T-helper 1 cell (primary cell): ENCODE results near the gene SVOP.

Source experiments
- DNase-seq, 5 donors: peaks; one replicate each; pipeline ENCODE4 v3.0.0-alpha.2; 2012 to 2020

The SVOP gene

DNA sequence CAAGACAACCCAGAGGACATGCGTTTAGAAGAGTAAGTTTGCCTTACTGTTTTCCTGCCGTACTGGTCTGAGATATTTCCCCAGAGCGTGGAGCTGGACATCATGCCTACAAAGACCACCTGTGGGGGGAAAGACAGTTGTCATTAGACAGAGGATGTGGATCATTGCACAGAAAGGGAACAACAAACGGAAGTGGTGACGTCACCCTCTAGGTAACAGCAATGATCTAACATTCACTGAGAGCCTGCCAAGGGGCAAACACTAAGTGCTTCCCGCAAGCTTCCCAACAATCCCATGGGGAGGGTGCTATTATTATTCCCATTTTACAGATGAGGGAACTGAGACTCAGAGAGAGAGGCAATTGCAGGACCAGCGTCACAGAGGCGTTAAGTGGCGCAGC is 48.5 kb downstream of the SVOP start:
- no peak for DNase-seq

DNA sequence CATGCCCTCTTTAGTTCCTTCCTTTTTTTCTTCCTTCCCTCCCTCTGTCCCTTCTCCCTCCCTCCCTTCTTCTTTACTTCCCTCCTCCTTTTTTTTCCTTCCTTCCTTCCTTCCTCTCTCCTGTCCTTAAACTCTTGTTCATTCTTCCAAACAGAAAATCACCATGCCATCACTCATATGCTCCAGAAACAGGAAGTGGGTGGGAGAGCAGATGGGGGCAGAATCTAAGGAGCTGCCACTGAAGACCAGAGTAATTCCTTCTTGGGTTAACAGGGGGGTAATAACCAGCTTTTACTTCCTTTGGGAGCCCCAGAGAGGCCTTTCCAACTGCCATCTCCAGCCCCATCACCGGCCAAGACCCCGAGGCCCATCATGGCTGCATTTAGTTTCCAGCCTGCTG is 51.2 kb downstream of the SVOP start:
- no peak for DNase-seq

DNA sequence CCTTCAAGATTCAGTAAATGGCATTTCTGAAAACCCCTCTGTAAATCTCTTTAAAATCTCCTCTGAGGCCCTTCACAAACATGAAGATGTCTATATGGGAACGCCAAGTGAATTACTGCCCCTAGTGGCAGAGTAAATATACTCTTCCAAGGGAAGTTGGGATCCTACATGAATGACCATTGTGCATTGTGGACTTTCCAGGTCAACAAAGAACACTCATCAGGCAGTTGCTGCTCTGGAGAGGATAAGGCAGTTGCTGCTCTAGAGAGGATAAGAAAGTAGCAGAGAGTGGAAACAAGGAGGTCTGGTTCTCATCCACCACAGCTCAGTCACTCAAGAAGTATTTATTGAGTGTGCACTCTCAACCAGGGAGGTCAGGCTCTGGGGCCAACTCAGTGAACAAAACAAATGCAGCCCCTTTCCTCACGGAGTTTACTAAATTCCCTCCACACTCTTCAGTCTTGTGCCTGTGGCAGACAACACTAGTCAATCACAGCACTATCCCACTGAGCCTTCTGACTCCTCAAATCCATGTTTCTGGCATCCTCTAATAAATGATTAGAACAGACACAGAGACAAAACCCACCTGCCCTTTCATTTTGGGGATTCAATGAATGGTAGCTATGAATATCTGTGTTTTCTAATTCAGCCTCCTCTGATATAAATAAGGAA is 52.9 kb downstream of the SVOP start:
- no peak for DNase-seq

DNA sequence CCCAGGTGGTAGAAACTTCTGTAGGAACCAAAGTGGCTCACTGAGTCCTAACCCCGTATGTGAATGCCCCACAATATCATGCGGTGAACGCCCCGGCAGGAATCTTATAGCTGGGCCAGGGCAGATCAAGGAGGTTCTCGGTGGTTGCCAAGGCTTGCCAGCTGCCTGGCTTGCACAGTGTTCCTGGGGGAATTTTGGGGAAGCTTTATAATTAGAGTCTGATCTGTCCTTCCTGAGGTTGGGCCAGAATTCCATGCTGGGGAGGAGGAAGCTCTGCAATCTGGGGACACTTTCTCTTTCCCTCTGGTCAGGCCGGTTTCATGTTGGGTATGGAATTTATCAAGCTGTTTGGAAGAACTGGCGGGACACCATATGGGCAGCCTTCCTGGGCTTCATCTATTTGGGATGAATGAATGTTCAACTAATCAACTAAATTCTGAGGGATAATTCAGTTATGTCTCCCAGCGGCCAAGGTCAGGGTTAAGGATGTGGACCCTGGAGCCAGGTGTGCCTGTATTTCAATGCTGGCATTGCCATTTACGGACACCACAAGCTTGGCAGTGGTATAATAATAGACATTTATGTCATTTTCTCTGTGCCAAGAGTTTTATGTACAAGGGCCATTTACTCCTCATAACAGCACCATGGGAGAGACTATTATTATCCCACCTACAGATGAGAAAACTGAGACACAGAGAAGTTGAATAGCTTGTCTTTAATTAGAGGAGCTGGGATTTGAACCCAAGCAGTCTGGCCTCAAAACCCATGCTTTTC is 54.3 kb downstream of the SVOP start:
- DNase-seq: no peak

DNA sequence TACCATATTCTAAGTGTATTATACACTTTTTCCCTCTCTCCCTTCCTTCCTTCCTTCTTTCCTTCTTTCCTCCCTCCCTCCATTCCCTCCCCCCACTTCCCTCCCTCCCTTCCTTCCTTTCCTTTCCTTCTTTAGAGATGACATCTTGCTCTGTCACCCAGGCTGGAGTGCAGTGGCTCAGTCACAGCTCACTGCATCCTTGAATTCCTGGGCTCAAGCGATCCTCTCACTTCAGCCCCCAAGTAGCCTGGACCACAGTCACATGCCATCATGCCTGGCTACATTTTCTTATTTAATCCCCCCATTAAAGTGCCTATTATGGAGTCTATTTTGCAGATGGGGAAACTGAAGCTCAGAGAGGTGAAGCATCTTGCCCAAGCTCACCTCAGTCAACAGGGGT is 55.0 kb downstream of the SVOP start:
- DNase-seq: no peak

DNA sequence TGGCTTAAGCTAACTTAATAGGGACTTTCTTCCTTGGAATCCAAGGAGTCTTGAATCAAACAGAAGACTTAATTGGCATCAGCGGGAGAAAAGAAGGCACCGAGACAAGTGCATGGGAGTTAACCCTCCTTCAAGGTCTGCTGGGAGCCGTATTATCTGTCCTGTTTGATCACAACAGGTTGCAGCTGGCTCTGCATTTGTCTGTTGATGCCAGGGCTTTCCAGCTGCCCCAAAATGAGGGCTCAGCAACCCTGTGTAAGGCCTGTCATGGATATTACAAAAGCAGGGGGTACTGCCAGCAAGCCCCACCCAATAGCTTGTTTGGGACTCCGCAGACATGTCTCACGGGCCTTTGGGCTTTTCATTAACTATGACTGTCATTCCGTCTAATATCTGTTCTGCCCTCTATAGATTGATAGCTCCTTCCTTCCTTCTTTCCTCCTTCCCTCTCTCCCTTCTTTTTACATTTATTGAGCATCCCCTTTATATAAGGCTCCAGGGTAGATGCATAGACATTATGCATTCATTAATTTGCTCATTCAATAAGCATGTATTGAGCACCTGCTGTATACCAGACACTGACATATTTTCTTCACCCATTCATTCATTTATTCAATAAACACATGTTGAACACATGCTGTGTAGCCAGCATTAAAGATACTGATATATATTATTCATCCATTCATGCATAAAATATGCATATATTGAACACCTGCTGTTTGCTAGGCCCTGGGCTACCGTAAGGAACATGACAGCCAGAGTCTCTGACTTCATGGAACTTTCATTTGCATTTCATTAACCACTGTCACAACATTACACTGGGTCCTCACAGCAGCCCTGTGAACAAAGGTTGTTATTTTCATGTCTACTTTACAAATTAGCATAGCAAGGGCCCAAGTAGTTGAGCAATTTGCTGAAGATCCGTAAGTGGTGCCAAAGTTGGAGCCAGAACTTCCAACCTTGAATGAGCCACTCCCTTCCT is 56.2 kb downstream of the SVOP start:
- DNase-seq: no peak

DNA sequence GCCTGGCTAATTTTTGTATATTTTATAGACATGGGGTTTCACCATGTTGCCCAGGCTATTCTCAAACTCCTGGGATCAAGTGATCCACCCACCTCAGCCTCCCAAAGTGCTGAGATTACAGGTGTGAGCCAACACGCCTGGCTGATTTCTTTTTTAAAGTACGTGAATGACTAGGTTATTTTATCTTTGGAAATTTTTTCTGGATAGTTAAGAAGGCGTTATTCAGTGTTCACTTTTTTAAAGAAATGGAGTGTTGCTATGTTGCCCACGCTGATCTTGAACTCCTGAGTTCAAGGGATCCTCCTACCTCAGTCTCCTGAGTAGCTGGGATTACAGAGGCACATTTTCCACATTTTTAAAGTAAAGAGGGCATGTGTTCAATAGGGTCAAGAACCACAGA is 58.6 kb downstream of the SVOP start:
- no peak for DNase-seq

DNA sequence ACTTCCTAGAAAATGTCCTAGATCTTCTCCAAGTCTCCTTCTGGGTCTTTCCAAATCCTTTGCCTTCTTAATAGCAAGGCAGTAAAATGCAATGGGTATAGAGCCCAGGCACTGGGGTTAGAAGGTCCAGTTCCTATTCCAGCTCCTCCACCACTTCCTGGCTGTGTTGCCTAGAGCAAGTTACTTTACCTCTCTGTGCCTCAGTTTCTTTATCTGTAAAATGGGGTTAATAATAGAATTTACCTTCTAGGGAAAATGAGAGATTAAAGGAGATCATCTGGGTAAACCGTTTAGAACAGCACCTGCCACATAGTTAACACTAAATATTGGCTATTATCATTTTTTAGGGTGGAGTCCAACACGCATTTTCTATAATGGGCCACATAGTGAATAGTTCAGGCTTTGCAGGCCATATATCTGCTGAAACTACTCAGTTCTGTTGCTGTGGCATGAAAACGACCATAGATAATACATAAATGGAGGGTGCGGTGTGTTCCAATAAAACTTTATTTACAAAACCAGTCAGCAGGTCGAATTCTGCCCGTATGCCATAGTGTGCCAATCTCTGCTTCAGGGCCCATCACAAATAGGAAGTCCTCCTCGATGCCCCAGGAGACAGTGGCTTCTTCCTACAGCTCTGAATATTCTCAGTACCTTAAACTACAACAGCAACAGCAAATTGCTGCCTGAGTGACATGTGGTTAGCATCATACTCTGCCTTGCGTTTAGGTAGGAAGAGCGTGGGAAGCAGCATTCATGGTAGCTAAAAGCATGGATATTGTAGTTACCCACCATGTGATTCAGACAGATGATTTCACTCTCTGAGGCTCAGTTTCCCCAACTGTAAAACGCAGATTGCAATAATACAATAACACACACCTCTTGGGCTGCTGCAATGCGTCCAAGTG is 60.9 kb downstream of the SVOP start:
- DNase-seq: no peak

DNA sequence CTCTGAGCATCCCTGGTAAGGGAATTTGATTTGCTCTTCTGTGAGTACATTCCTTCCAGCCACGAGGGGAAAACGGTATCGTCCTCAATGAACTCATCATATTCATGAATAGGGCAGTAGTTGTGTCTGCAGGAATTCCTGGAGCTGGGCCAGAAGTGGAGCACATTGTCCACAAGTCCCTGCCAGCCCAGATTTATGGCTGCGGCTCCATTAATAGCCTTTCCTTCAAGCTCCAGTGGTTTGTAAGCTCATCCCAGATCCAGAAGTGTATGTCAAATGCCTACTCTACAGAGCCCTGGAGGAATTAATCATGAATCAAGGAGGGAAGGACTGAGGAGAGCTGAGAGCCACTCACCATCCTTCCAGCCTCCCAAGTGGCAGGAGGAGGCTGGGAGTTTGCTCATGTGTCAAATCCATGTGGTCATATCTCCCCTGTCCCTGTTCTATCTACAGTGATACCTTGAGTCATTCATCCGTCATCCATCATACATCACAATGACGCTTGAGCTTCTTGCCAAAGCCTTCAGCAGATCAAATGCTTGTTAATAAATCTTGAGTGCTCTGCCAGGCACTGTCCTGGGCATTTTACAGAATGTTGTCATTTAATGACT is 65.5 kb downstream of the SVOP start:
- no peak for DNase-seq

DNA sequence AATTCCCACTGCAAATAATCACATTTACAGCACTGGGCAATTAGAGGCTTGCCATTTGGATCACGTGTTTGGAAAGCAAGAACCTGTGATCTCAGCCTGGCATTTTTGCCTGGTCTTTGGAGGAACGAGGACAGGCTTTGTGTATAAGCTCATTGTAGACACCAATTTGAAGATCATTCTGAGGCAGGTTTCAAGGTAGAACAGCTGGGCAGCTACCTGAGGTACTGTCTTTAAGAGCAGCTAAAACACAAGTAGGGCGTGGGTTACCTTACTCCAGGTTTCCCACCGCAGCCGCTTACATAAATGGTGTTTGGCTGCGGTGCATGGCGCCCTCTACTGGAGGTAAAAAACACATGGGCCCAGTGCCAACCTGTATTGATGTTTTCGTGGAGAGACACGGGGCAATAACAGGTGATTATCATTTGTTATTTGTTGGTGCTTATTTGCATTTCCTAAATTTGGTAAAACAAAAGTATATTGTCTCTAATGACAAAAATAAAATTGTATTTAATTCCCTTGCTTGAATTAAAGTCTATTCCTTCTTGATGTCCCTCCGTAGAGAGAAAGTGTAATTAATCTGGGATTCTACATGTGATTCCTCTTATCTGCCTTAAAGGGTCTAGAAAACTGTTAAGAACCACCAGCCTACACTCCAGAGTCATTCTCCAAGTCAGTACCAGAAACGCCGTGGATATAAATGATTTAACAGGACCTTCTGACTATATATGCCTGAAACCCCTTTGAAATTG is 69.7 kb downstream of the SVOP start:
- DNase-seq: peak; percentile 36 to 69 (median 53)

DNA sequence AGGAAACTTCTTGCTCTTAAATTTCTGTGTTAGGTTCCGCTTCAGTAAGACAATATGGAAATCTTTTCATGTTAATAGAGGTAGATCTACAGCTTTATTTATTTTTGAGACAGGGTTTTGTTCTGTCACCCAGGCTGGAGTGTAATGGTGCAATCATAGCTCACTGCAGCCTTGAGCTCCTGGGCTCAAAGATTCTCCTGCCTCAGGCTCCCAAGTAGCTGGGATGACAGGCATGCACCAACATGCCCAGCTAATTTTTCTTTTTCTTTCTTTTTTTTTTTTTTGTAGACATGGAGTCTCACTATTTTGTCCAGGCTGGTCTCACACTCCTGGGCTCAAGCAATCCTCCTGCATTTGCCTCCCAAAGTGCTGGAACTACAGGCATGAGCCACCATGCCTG is 70.9 kb downstream of the SVOP start:
- DNase-seq: no peak

DNA sequence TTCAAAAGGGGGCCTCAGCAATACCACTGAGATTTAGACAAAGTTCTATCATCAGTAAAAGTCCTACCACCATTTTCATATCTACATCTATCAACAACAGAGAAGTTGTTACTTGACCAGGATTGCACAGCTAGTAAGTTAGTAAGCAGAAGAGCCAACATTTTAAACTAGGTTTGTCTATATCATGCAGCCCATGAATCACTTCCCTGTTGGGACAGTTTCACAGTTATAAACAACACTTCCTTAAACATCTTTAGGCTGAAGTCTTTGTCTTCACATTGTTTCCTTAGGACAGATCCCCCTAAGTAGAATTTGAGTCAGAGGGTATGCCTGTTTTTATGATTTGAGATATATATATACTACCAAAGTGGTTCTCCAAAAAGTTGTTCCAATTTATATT is 72.5 kb downstream of the SVOP start:
- no peak for DNase-seq

DNA sequence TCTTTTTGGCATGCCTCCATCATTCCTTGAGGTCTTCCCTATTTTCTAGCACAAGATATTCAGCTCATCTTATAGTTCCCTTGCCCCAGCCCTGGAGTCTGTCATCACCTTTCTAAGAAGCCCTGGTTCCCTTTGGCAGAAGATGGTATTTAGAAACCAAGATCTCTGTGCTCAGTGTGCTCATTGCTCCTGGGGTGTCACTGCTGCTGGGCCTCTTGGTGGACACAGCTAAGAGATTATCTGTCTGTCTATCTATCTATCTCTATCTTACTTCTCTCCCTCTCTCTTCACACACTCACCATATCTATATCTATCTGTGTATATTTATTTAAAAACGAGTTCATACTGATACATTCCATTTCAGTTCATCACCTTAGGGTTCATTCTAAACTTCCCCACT is 73.8 kb downstream of the SVOP start:
- DNase-seq: no peak

DNA sequence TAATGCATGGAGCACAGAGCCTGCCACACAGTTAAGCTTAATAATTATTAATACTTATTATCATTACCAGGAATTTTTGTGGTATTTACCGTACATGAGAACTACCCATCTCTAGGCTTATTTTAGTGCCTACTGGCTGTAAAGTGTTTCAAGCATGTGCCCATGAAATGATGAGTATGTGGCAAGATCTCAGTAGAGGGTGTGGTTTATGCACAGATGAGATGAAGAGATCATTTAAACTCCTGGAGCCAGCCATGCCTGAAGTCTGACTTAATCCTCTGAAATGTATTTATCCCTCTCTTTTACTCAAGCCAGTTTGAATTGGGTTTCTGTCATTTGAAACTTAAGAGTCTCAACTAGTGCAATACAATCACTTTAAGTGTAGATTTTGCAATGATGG is 80.7 kb downstream of the SVOP start:
- no peak for DNase-seq

DNA sequence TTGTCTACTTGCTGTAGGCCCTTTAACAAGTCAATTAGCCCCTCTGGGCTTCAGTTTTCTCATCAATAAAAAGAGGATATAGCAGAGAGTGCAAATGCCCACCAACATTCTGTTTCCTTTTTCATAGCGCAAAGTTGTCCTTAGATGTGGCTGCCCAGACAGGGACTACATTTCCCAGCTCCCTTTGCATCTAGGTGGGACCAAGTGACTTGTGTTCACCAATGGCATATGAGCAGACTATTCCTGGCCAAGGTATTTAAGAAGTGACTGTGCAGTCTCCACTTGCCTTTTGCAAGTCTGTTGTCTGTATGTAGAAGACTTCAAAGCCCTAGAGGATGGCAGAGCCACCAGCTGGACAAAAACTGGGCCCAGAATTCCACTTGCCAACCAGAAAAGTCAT is 81.3 kb downstream of the SVOP start:
- DNase-seq: peak in 1 of 5 donors; percentile 12

DNA sequence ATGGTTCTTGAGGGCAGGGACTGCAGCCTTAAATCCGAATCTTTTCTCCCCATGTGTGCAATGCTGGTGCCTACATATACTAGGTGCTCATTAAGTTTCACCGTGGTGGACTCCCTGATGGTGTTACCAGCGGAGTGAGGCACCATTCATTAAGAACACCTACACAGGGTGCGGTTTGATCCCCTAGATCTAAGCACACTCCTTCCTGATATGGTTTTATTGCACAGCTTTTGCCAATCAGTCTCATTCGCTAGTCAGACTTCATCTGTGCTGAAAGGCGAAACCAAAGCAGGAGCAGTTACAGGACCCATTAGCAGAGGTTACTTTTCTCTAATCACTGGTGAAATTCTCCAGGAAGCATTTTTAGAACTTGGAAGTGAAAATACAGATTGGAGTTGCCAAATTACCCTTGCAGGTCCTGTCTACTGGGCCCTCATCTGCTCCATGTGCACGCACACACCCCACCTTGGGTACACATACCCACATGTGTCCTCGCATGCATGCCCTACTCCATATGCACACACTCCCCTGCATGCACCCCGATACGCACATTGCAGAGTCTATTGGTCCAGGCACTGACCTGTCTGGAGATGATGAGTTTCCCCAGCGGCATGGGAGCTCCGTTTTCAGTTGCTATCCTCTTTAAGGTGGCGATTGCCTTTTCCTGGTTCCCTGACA is 82.5 kb downstream of the SVOP start:
- DNase-seq: no peak

DNA sequence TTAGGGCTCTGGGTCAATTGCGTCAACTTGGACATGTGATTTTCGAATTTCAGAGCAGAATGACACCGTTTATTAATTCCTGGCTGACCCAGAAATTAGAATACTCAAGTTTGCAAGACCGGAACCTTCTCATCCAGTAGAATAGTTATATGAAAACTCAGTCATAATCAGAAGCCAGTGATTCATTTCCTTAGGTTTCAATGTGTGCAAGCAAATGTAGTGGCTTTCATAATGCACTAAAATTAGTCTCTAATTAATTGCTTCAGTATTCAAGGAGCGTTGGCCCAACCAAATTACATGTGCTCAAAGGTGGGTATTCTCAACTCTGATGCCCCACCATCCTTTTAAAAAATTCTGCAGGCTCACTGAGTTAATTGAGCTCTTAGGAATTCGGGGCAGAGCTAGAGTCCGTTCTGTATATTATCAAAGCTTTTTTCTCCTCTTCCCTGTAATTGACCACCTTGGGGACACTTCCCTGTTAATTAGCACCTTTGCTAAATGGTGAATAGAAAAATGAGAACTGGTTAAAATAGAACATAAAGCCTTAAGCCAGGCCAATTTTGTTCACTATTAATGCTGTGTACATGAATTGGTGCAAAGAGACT is 85.6 kb downstream of the SVOP start:
- peak in 1 of 5 donors; percentile 5 for DNase-seq

DNA sequence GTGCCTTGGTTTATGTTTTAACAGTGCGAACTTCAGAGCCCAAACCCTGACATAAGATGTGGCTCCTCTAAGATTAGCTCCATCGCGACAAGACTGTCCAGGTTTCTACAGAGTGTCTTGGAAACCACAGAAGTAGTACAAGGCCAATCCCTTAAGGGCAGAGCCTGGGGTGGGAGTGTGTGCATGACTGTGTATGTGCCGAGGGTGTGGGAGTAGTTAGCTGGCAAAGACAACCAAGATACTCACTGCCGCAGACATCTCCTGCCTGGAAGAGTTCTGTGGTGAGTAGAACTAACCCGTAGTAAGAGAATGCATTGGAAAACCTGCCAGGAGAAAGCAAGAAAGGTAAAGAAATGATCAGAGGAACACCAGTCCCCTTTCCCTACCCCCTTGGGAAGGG is 86.9 kb downstream of the SVOP start:
- no peak for DNase-seq

DNA sequence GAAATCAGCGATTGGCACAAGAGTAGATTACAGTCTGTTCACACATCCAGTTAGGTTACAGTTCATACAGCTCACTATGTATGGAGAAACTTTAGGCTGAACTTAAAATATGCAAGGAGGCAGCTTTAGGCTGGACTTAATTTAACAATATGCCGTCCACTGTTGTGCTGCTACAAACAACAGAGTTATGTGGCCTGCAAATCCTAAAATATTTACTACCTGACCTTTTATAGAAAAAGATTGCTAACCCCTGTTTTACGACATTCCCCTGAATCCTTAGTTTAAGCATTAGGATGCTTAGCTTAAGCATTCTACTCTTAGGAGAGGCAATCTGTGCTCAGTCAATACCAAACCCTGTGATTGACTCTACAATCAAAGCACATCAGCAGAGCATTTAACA is 90.1 kb downstream of the SVOP start:
- no peak for DNase-seq

DNA sequence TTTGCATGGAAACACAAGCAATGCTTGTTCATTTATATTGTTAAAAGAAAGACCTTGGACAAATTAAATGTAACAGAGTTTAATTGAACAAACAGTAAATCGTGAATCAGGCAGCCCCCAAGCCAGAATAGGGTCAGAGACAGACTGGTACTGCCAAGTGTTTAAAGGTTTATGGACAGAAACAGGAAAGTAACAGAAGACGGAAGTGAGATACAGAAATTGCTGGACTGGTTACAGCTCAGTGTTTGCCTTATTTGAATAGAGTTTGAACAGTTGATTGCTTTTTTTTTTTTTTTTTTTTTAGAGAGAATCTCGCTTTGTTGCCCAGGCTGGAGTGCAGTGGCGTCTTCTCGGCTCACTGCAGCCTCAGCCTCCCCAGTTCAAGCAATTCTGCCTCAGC is 90.7 kb downstream of the SVOP start:
- no peak for DNase-seq
